ENCODE data around the gene STXBP5. TPM values are rescaled to one million over a fixed set of nuclear protein-coding genes. Genes with fewer than 3 reads are reported as not detected.

The STXBP5 gene
- total and polyA plus RNA-seq, 4 donors: 1.9 to 8.9 (median 4.8) TPM

GRCh38 chr6:147164761-147165160 lies 39.5 kb upstream of the STXBP5 start:
- TF ChIP-seq, protein P1, sequence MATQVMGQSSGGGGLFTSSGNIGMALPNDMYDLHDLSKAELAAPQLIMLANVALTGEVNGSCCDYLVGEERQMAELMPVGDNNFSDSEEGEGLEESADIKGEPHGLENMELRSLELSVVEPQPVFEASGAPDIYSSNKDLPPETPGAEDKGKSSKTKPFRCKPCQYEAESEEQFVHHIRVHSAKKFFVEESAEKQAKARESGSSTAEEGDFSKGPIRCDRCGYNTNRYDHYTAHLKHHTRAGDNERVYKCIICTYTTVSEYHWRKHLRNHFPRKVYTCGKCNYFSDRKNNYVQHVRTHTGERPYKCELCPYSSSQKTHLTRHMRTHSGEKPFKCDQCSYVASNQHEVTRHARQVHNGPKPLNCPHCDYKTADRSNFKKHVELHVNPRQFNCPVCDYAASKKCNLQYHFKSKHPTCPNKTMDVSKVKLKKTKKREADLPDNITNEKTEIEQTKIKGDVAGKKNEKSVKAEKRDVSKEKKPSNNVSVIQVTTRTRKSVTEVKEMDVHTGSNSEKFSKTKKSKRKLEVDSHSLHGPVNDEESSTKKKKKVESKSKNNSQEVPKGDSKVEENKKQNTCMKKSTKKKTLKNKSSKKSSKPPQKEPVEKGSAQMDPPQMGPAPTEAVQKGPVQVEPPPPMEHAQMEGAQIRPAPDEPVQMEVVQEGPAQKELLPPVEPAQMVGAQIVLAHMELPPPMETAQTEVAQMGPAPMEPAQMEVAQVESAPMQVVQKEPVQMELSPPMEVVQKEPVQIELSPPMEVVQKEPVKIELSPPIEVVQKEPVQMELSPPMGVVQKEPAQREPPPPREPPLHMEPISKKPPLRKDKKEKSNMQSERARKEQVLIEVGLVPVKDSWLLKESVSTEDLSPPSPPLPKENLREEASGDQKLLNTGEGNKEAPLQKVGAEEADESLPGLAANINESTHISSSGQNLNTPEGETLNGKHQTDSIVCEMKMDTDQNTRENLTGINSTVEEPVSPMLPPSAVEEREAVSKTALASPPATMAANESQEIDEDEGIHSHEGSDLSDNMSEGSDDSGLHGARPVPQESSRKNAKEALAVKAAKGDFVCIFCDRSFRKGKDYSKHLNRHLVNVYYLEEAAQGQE (IDR thresholded peaks at IDR 0.05): no peak
- Histone ChIP-seq H3K27me3 (ENCODE audit: control insufficient read depth in 4 of 4, insufficient read depth in 4 of 4, low read length in 3 of 4) (peaks cover 0 to 4% (median 0%) of the 10 kb centered on the region in 4 donors), H3K4me1 (ENCODE audit: control insufficient read depth in 4 of 4, insufficient read depth in 4 of 4, low read length in 3 of 4) (no peaks in the 10 kb centered on the region)

DNA sequence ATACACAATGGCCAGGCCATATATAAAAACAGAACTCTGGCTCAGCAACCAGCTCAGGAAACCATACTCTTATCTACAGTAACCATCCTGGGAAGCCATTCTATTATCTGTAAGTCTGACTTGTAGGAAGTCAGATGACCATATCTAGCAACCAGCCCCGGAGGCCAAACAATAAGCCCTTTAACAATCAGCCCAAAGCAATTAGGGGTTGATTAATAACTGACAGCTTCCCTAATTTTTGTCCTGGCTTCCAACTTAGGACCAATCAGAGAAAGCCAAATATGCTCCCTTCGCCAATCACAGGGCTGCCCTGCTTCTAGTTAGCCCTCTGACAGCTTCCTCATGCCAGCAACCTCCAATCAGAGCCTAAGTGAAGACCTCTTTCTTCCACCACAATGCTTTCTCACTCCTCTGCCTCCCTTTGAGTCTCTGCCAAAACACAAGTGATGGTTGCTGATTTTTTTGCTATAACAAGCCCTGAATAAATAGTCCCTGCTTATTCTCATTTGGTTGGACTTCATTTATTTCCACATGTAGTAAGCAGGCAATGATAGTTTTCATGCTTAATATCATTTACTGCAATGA lies 37.8 kb upstream of the STXBP5 start:
- no peaks in the 10 kb centered on the region for H3K36me3 ChIP-seq (ENCODE audit: control insufficient read depth in 4 of 4, insufficient read depth in 3 of 4, low read depth in 1 of 4, low read length in 3 of 4)
- 62% methylated on average over 2 of the region's 2 CpGs for WGBS

More at GRCh38 chr6:147164761-147165160, 39.5 kb upstream of the STXBP5 start:
- Histone ChIP-seq H3K4me3 (ENCODE audit: low read depth in 1 of 3, low read length in 3 of 3) (no peak overlapping the region), H3K27ac (ENCODE audit: low read depth in 1 of 2, low read length in 2 of 2) (no peak overlapping the region), H3K9ac (ENCODE audit: low read depth in 1 of 2, low read length in 2 of 2) (no peak overlapping the region), H3K36me3 (ENCODE audit: control insufficient read depth in 4 of 4, insufficient read depth in 3 of 4, low read depth in 1 of 4, low read length in 3 of 4) (no peaks in the 10 kb centered on the region), H3K9me3 (ENCODE audit: control insufficient read depth in 4 of 4, low read length in 3 of 4) (peaks cover 0 to 2% (median 0%) of the 10 kb centered on the region in 4 donors)
- no peak for DNase-seq (ENCODE audit: low spot score)

DNA sequence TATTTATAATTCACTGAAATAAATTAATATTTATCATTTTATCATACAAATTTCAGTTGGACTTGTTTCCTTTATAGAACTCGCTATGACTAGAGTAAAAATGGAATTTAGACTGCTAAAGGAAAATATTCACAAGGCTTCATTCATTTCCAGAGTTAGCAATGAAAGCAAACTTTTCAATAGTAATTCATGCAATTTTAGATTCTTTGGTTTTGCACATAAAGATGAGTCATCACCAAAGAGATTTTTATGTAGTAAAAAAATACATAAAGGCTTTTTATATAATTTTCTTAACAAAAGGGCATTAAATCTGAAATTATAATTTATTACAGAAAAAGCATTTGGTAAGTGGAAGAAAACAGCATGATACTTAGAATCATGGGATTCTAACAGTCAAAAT lies 37.2 kb upstream of the STXBP5 start:
- no peaks in the 10 kb centered on the region for H3K4me1 ChIP-seq (ENCODE audit: control insufficient read depth in 4 of 4, insufficient read depth in 4 of 4, low read length in 3 of 4)
- H3K36me3 ChIP-seq (ENCODE audit: control insufficient read depth in 4 of 4, insufficient read depth in 3 of 4, low read depth in 1 of 4, low read length in 3 of 4): no peaks in the 10 kb centered on the region
- H3K4me3 ChIP-seq (ENCODE audit: low read depth in 1 of 3, low read length in 3 of 3): no peak overlapping the region
- peaks cover 0 to 2% (median 0%) of the 10 kb centered on the region in 4 donors for H3K9me3 ChIP-seq (ENCODE audit: control insufficient read depth in 4 of 4, low read length in 3 of 4)
- WGBS: 84% methylated on average over 1 of the region's 1 CpG
- DNase-seq (ENCODE audit: low spot score): no peak
- peaks cover 0 to 4% (median 0%) of the 10 kb centered on the region in 4 donors for H3K27me3 ChIP-seq (ENCODE audit: control insufficient read depth in 4 of 4, insufficient read depth in 4 of 4, low read length in 3 of 4)
- no peak overlapping the region for H3K27ac ChIP-seq (ENCODE audit: low read depth in 1 of 2, low read length in 2 of 2)
- no peak overlapping the region for H3K9ac ChIP-seq (ENCODE audit: low read depth in 1 of 2, low read length in 2 of 2)
- TF ChIP-seq JUND (IDR thresholded peaks at IDR 0.05): no peak

More for the DNA sequence above, 37.8 kb upstream of the STXBP5 start:
- H3K4me1 ChIP-seq (ENCODE audit: control insufficient read depth in 4 of 4, insufficient read depth in 4 of 4, low read length in 3 of 4): no peaks in the 10 kb centered on the region
- no peak overlapping the region for H3K4me3 ChIP-seq (ENCODE audit: low read depth in 1 of 3, low read length in 3 of 3)
- peaks cover 0 to 2% (median 0%) of the 10 kb centered on the region in 4 donors for H3K9me3 ChIP-seq (ENCODE audit: control insufficient read depth in 4 of 4, low read length in 3 of 4)
- H3K27me3 ChIP-seq (ENCODE audit: control insufficient read depth in 4 of 4, insufficient read depth in 4 of 4, low read length in 3 of 4): peaks cover 0 to 4% (median 0%) of the 10 kb centered on the region in 4 donors
- no peak for DNase-seq (ENCODE audit: low spot score)
- no peak for TF ChIP-seq RXRA (IDR thresholded peaks at IDR 0.05)
- TF ChIP-seq, protein P2, sequence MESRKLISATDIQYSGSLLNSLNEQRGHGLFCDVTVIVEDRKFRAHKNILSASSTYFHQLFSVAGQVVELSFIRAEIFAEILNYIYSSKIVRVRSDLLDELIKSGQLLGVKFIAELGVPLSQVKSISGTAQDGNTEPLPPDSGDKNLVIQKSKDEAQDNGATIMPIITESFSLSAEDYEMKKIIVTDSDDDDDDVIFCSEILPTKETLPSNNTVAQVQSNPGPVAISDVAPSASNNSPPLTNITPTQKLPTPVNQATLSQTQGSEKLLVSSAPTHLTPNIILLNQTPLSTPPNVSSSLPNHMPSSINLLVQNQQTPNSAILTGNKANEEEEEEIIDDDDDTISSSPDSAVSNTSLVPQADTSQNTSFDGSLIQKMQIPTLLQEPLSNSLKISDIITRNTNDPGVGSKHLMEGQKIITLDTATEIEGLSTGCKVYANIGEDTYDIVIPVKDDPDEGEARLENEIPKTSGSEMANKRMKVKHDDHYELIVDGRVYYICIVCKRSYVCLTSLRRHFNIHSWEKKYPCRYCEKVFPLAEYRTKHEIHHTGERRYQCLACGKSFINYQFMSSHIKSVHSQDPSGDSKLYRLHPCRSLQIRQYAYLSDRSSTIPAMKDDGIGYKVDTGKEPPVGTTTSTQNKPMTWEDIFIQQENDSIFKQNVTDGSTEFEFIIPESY (IDR thresholded peaks at IDR 0.05): no peak
- no peak for TF ChIP-seq SP1 (IDR thresholded peaks at IDR 0.05)
- H3K27ac ChIP-seq (ENCODE audit: low read depth in 1 of 2, low read length in 2 of 2): no peak overlapping the region
- H3K9ac ChIP-seq (ENCODE audit: low read depth in 1 of 2, low read length in 2 of 2): no peak overlapping the region

Measured in liver (tissue), 9 donors.